ENCODE measurements around the gene AATK. TPM values are rescaled to one million over a fixed set of nuclear protein-coding genes. Genes with fewer than 3 reads are reported as not detected.

AATK gene
- total and polyA plus RNA-seq, 10 of the 15 experiments (the other 5 are each of a cell fraction or from before 2014, with no cell fraction given), result 0.04 TPM; not detected in 9

GRCh38 chr17:81102869-81103268, 63.2 kb downstream of the AATK start:
- no peaks in the 10 kb centered on the region for H3K36me3 ChIP-seq (ENCODE audit: control insufficient read depth in 2 of 2, insufficient read depth in 2 of 2, low read length in 1 of 2)
- no peak overlapping the region for H3K27ac ChIP-seq (ENCODE audit: control insufficient read depth, insufficient read depth)
- H3K9ac ChIP-seq (ENCODE audit: control insufficient read depth, insufficient read depth, low read length), result no peak overlapping the region
- no peaks in the 10 kb centered on the region for H3K4me1 ChIP-seq (ENCODE audit: control insufficient read depth, insufficient read depth, low read length)
- no peaks in the 10 kb centered on the region for H3K9me3 ChIP-seq (replicated peaks; ENCODE audit: control insufficient read depth, insufficient read depth, low read length)
- SMC1A ChIA-PET (ENCODE audit: uncharacterized antibody, unreplicated experiment), result interaction anchor here (1.2 kb wide), 1 partner anchor 80 kb away, joined by 3 read pairs; no protein-coding TSS in a partner anchor
- WGBS (ENCODE audit: insufficient coverage, insufficient replicate concordance, low lambda C conversion rate, missing lambda C conversion rate), result 64% methylated on average over 17 of the region's 17 CpGs
- no peak for DNase-seq (ENCODE audit: low read depth, low spot score)
- H4K20me1 ChIP-seq (ENCODE audit: control insufficient read depth, insufficient read depth), result no peaks in the 10 kb centered on the region
- TF ChIP-seq FOXM1 (IDR thresholded peaks at IDR 0.05; ENCODE audit: low read depth, low read length) (no peak), NFYA (IDR thresholded peaks at IDR 0.05; ENCODE audit: borderline replicate concordance, low read depth, low read length) (no peak), PAX5 (IDR thresholded peaks at IDR 0.05; ENCODE audit: borderline replicate concordance, low read depth, low read length) (no peak), RELA (IDR thresholded peaks at IDR 0.05; ENCODE audit: borderline replicate concordance, partially characterized antibody) (no peak), MTA3 (IDR thresholded peaks at IDR 0.05; ENCODE audit: borderline replicate concordance, low read length) (no peak), EGR1 (IDR thresholded peaks at IDR 0.05; ENCODE audit: borderline replicate concordance in 1 of 2, low read depth in 2 of 2, low read length in 2 of 2) (no peak), RUNX3 (IDR thresholded peaks at IDR 0.05; ENCODE audit: low read length) (no peak), MXI1 (IDR thresholded peaks at IDR 0.05; ENCODE audit: low read depth, low read length) (no peak)
- CTCF ChIA-PET, result interaction anchor here (1.0 to 3.5 kb wide), 4 partner anchors 47 to 80 kb away, joined by 3 to 22 read pairs (median 4); no protein-coding TSS in a partner anchor
- no peak overlapping the region for H3K4me3 ChIP-seq
- RAD21 ChIA-PET (ENCODE audit: unreplicated experiment), result no interaction called here
- no peaks in the 10 kb centered on the region; a peak in 1 of 4 replicates for H3K27me3 ChIP-seq (replicated peaks in 1 of 2; ENCODE audit: control insufficient read depth in 2 of 2, insufficient read depth in 2 of 2, low read length in 1 of 2)
- no TSS peak for BruUV-seq (replicated peaks)
- POLR2A ChIA-PET, result no interaction called here
- H3K79me2 ChIP-seq (ENCODE audit: control insufficient read depth, insufficient read depth, low read length), result no peaks in the 10 kb centered on the region
- FAIRE-seq, result no peak
- ATAC-seq, result no peak
- in situ Hi-C loops (cut with MboI), result no loop called here
- no peak overlapping the region for H2AFZ ChIP-seq (ENCODE audit: control insufficient read depth, low read depth, low read length)
- no peak overlapping the region for H3K4me2 ChIP-seq (ENCODE audit: control insufficient read depth, insufficient read depth)
- intact Hi-C loops (cut with micrococcal nuclease; ENCODE audit: unreplicated experiment), result loop anchor here (5.0 kb wide), 1 partner anchor 379 kb away; no protein-coding TSS in a partner anchor

Data from GM12878 (cell line).